Naive thymus-derived CD4-positive, alpha-beta T cell (primary cell): ENCODE data around the gene RABGGTA. TPM values are rescaled to one million over a fixed set of nuclear protein-coding genes. Genes with fewer than 3 reads are reported as not detected.

Experiments used
- ATAC-seq: fragments of 150-1000 bp; cut with Tn5 transposase; 2 replicates; pipeline ENCODE4 v1.10.0; 2021; ENCODE audit warnings: mild to moderate bottlenecking, moderate library complexity
- CTCF ChIA-PET: fragments of 350-600 bp; sonication (Branson Sonifier 250); formaldehyde crosslinking; loops from one replicate; lab custom pipeline; 2021; ENCODE audit warnings: antibody characterized with exemption; lab: Charles Lee
- POLR2A ChIA-PET: fragments of 350-600 bp; sonication (Branson Sonifier 250); formaldehyde crosslinking; loops from one replicate; lab custom pipeline; 2021; ENCODE audit warnings: antibody characterized with exemption, inconsistent platforms; lab: Charles Lee
- DNase-seq, 9 donors: peaks; one replicate each; pipeline versions ENCODE4 v3.0.0 to v3.0.0-alpha.2; 2020 to 2022; ENCODE audit warnings: mixed read lengths in 1 of 9
- H3K27ac ChIP-seq: one replicate; pipeline ENCODE4 v1.7.0; 2013; ENCODE audit warnings: mild to moderate bottlenecking, low read depth, low read length, moderate library complexity
- H3K27me3 ChIP-seq, 2 donors: one replicate each; pipeline ENCODE4 v1.7.0; 2013; ENCODE audit warnings: low read length in 2 of 2, mild to moderate bottlenecking in 2 of 2, moderate library complexity in 2 of 2; ENCODE audit not compliant: control insufficient read depth in 2 of 2, insufficient read depth in 2 of 2
- H3K36me3 ChIP-seq, 3 experiments: 1 replicate in 2 of 3; 2 replicates in 1 of 3; pipeline ENCODE4 v1.7.0; 2013; ENCODE audit warnings: low read length in 3 of 3, mild to moderate bottlenecking in 3 of 3, moderate library complexity in 1 of 3; ENCODE audit not compliant: insufficient read depth in 3 of 3, control insufficient read depth in 2 of 3
- H3K4me1 ChIP-seq, 2 donors: one replicate each; pipeline ENCODE4 v1.7.0; 2013; ENCODE audit warnings: low read length in 2 of 2, mild to moderate bottlenecking in 2 of 2, moderate library complexity in 1 of 2; ENCODE audit not compliant: control insufficient read depth in 2 of 2, insufficient read depth in 2 of 2
- H3K4me3 ChIP-seq: 2 replicates; pipeline ENCODE4 v1.7.0; 2013; ENCODE audit warnings: mild to moderate bottlenecking, low read length
- H3K9me3 ChIP-seq, 3 experiments: 1 replicate in 2 of 3; 2 replicates in 1 of 3; pipeline ENCODE4 v1.7.0; 2013; ENCODE audit warnings: low read length in 3 of 3; ENCODE audit not compliant: control insufficient read depth in 2 of 3
- H3K27ac Mint-ChIP-seq, 9 donors: one replicate each; pipeline ENCODE4 v1.8.0; 2020 to 2022; ENCODE audit warnings: mixed read lengths in 9 of 9, mild to moderate bottlenecking in 8 of 9, moderate library complexity in 5 of 9, inconsistent platforms in 2 of 9
- H3K27me3 Mint-ChIP-seq, 5 donors: one replicate each; pipeline ENCODE4 v1.8.0; 2021 to 2022; ENCODE audit warnings: mixed read lengths in 5 of 5, mild to moderate bottlenecking in 1 of 5
- H3K36me3 Mint-ChIP-seq, 5 donors: one replicate each; pipeline ENCODE4 v1.8.0; 2020 to 2022; ENCODE audit warnings: mixed read lengths in 5 of 5, mild to moderate bottlenecking in 3 of 5, inconsistent platforms in 1 of 5
- H3K4me1 Mint-ChIP-seq, 7 donors: one replicate each; pipeline ENCODE4 v1.8.0; 2020 to 2022; ENCODE audit warnings: mixed read lengths in 7 of 7, mild to moderate bottlenecking in 3 of 7, inconsistent platforms in 1 of 7
- H3K4me3 Mint-ChIP-seq, 10 donors: one replicate each; pipeline ENCODE4 v1.8.0; 2020 to 2022; ENCODE audit warnings: mild to moderate bottlenecking in 10 of 10, mixed read lengths in 10 of 10, moderate library complexity in 6 of 10, inconsistent platforms in 2 of 10
- H3K9me3 Mint-ChIP-seq, 11 donors: one replicate each; pipeline ENCODE4 v1.8.0; 2020 to 2022; ENCODE audit warnings: mixed read lengths in 11 of 11, mild to moderate bottlenecking in 4 of 11, inconsistent platforms in 1 of 11, moderate library complexity in 1 of 11
- intact Hi-C, 2 donors: fragments of 100-400 bp; cut with micrococcal nuclease; formaldehyde crosslinking; loops; one replicate each; pipeline ENCODE4 v1.15.1; 2023
- polyA plus RNA-seq, 2 donors: library from polyadenylated mRNA; unstranded; fragments of 300-500 nt; fragmentation: Illumina TruSeq; gene quantifications; one replicate each; pipeline ENCODE4 v1.2.3, GENCODE V29; 2021
- total RNA-seq, 6 experiments: library from RNA in 5 of 6; stranded (reverse) in 5 of 6; gene quantifications; 1 replicate in 5 of 6; 2 replicates in 1 of 6; pipeline ENCODE4 v1.2.3 and lab custom pipeline; 2021 to 2026

Gene RABGGTA, protein sequence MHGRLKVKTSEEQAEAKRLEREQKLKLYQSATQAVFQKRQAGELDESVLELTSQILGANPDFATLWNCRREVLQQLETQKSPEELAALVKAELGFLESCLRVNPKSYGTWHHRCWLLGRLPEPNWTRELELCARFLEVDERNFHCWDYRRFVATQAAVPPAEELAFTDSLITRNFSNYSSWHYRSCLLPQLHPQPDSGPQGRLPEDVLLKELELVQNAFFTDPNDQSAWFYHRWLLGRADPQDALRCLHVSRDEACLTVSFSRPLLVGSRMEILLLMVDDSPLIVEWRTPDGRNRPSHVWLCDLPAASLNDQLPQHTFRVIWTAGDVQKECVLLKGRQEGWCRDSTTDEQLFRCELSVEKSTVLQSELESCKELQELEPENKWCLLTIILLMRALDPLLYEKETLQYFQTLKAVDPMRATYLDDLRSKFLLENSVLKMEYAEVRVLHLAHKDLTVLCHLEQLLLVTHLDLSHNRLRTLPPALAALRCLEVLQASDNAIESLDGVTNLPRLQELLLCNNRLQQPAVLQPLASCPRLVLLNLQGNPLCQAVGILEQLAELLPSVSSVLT
- total RNA-seq (10 to 100 TPM; 49.7 to 76.5 (median 55.5) TPM), polyA plus RNA-seq (10 to 100 TPM; 17.9 to 36.3 TPM), total RNA-seq (lab: John Stamatoyannopoulos, UW) (33.0 reads per million, percentile 62 among the genes with 10 or more reads in this experiment)

DNA sequence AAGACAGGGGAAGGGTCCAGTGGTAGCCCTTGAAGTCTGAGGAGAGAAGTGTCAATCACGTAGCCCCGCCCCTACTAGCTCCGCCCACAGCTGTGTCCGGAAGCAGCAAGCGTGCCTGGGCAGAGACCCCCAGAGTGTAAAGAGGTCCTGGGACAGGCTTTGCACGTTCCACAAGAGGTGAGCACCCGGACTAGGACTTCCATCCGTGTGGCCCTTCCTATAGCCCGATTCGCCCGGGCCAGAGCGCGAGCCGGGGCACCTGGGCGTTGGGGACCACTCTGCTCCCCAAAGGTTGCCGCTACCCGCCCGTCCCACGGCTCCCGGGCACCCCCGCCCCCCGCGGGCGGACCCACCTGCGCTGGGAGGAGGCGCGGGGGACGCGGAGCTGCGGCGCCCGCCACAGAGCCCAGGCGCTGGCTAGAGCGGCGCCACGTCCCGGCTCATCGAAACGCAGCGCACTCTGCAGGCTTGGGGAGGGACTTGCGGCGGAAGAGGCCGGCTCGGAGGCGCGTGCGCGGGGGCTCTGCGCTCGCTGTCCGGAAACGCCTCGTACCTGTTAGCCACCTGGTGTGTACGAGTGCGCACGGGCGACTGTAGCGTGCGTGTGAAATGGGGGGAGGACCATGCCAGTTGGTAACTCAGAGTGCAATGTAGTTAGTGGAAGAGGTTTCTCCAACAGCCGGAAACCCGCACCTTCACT lies at the start of gene RABGGTA:
Gene RABGGTA (minus strand): TSS at position 464 of the 700 bp plus-strand sequence. CDS start 482 bp downstream, outside the sequence.
- H3K27ac ChIP-seq, result peak within 1 kb of the TSS; percentile 98
- peaks cover 30 to 52% (median 46%) of the 10 kb centered on the region in 7 donors for H3K4me1 Mint-ChIP-seq
- peaks cover 17 to 23% of the 10 kb centered on the region in 2 donors for H3K4me1 ChIP-seq
- ATAC-seq (peak; percentile 91), DNase-seq (peak; percentile 87 to 97 (median 96))
- H3K4me3 ChIP-seq, result peak within 1 kb of the TSS; percentile 80
- peak within 1 kb of the TSS; percentile 93 to 100 (median 98) for H3K27ac Mint-ChIP-seq
- H3K36me3 Mint-ChIP-seq, result peaks cover 6 to 19% (median 12%) of the 10 kb centered on the region in 5 donors
- no peaks in the 10 kb centered on the region for H3K9me3 ChIP-seq
- no peaks in the 10 kb centered on the region for H3K27me3 Mint-ChIP-seq
- intact Hi-C loops, result loop anchor here (1.0 to 5.0 kb wide), 21 partner anchors 8 to 950 kb away; partner anchors contain the start of genes DHRS1 (in 2 of the 2), GMPR2 (in 2 of the 2), IPO4 (in 2 of the 2) and LTB4R2 (in 2 of the 2)
- ChIA-PET POLR2A (interaction anchor here (0.6 to 4.8 kb wide), 27 partner anchors 8 to 166 kb away, joined by 3 to 87 read pairs (median 5); partner anchors contain the start of genes CHMP4A, CIDEB, DHRS1 and EMC9), CTCF (interaction anchor here (0.6 to 4.0 kb wide), 13 partner anchors 26 to 1342 kb away, joined by 3 to 24 read pairs (median 3); partner anchors contain the start of genes MDP1 and TINF2)
- H3K9me3 Mint-ChIP-seq, result no peaks in the 10 kb centered on the region
- peak within 1 kb of the TSS; percentile 79 to 95 (median 92) for H3K4me3 Mint-ChIP-seq
- no peaks in the 10 kb centered on the region for H3K27me3 ChIP-seq
- peaks cover 0 to 35% (median 0%) of the 10 kb centered on the region in 3 experiments for H3K36me3 ChIP-seq

DNA sequence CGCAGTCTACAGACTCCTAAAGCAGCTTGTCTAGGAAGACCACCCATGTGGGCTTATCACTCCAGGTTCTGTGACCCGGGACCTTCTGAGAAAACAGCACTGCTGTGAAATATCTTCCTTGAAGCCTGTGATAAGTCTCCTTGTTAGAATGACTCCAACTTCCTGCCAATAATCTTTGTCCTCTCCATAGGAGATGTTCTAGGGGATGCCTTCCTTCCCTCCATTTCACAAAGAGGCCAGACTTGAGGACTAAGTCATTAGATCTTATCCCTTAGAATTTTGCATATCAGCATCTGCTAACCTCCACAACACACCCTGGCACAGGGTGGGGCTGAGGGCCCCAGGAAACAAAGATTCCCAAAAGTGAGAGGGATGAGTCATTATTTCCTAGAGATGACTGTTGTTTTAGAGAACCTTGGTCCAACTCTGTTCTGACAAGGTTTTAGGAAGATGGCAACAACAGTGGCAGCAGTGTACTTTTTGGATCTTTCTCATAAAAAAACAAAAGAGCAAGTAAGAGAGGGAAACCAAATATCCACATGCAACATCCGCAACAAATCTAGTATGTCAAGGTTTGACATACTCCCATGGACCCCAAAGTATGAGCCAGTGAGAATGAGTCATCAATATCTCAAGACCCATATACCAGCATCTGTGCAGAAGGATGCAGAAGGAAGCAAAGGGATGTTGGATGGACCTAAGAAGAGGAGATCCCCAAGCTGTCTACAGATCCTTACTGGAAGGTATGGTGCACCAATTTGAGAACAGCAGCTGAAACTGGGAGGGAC lies 45.9 kb upstream of the RABGGTA start:
- CTCF ChIA-PET, result interaction anchor here (0.6 to 2.2 kb wide), 2 partner anchors 9 to 11 kb away, joined by 3 to 12 read pairs; partner anchors contain the start of gene CIDEB
- intact Hi-C loops, result no loop called here
- no peaks in the 10 kb centered on the region for H3K27me3 ChIP-seq
- Mint-ChIP-seq H3K9me3 (no peaks in the 10 kb centered on the region), H3K27me3 (peaks cover 0 to 11% (median 0%) of the 10 kb centered on the region in 5 donors), H3K27ac (peak overlapping the region in 4 of 9 donors; percentile 25 to 59 (median 40)), H3K4me1 (peaks cover 36 to 48% (median 41%) of the 10 kb centered on the region in 7 donors), H3K4me3 (peak overlapping the region in 1 of 10 donors; percentile 6), H3K36me3 (peaks cover 0 to 25% (median 0%) of the 10 kb centered on the region in 5 donors)
- no peaks in the 10 kb centered on the region for H3K9me3 ChIP-seq
- POLR2A ChIA-PET, result interaction anchor here (0.7 to 1.7 kb wide), 3 partner anchors 16 to 120 kb away, joined by 3 to 4 read pairs (median 4); partner anchors contain the start of genes DHRS1 and NOP9
- peaks cover 30 to 31% of the 10 kb centered on the region in 2 donors for H3K4me1 ChIP-seq
- no peak for DNase-seq
- ATAC-seq, result no peak
- H3K4me3 ChIP-seq, result no peak overlapping the region
- H3K36me3 ChIP-seq, result no peaks in the 10 kb centered on the region
- H3K27ac ChIP-seq, result no peak overlapping the region

DNA sequence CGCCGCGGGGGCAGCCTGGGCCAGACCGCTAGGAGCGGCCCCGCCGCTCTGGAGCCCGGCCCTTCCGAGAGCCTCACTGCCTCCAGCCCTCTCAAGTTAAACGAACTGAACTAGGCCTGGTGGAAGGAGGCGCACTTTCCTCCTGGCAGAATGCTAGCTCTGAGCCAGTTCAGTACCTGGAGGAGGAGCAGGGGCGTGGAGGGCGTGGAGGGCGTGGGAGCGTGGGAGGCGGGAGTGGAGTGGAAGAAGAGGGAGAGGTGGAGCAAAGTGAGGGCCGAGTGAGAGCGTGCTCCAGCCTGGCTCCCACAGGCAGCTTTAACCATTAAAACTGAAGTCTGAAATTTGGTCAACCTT lies 45.2 kb upstream of the RABGGTA start:
- DNase-seq, result no peak
- Histone ChIP-seq H3K27me3 (no peaks in the 10 kb centered on the region), H3K36me3 (no peaks in the 10 kb centered on the region), H3K4me1 (peaks cover 38% of the 10 kb centered on the region in 2 donors), H3K4me3 (no peak overlapping the region), H3K9me3 (no peaks in the 10 kb centered on the region), H3K27ac (no peak overlapping the region)
- ChIA-PET CTCF (no interaction called here), POLR2A (interaction anchor here (0.7 to 1.1 kb wide), 2 partner anchors 10 to 119 kb away, joined by 3 read pairs; no protein-coding TSS in a partner anchor)
- Mint-ChIP-seq H3K4me3 (no peak overlapping the region), H3K36me3 (peaks cover 0 to 28% (median 0%) of the 10 kb centered on the region in 5 donors), H3K9me3 (no peaks in the 10 kb centered on the region), H3K4me1 (peaks cover 43 to 56% (median 48%) of the 10 kb centered on the region in 7 donors), H3K27me3 (peaks cover 0 to 11% (median 0%) of the 10 kb centered on the region in 5 donors), H3K27ac (no peak overlapping the region)
- ATAC-seq, result no peak
- intact Hi-C loops, result no loop called here

DNA sequence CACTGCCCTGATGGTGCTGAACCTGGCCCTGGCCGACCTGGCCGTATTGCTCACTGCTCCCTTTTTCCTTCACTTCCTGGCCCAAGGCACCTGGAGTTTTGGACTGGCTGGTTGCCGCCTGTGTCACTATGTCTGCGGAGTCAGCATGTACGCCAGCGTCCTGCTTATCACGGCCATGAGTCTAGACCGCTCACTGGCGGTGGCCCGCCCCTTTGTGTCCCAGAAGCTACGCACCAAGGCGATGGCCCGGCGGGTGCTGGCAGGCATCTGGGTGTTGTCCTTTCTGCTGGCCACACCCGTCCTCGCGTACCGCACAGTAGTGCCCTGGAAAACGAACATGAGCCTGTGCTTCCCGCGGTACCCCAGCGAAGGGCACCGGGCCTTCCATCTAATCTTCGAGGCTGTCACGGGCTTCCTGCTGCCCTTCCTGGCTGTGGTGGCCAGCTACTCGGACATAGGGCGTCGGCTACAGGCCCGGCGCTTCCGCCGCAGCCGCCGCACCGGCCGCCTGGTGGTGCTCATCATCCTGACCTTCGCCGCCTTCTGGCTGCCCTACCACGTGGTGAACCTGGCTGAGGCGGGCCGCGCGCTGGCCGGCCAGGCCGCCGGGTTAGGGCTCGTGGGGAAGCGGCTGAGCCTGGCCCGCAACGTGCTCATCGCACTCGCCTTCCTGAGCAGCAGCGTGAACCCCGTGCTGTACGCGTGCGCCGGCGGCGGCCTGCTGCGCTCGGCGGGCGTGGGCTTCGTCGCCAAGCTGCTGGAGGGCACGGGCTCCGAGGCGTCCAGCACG lies 44.6 kb upstream of the RABGGTA start:
- POLR2A ChIA-PET, result interaction anchor here (0.7 to 1.1 kb wide), 2 partner anchors 11 to 120 kb away, joined by 3 read pairs; no protein-coding TSS in a partner anchor
- H3K4me1 ChIP-seq, result peaks cover 38 to 40% of the 10 kb centered on the region in 2 donors
- Mint-ChIP-seq H3K4me1 (peaks cover 45 to 56% (median 49%) of the 10 kb centered on the region in 7 donors), H3K27ac (peak overlapping the region in 3 of 9 donors; percentile 10 to 56 (median 41)), H3K36me3 (peaks cover 0 to 28% (median 0%) of the 10 kb centered on the region in 5 donors), H3K9me3 (no peaks in the 10 kb centered on the region), H3K4me3 (peak overlapping the region in 4 of 10 donors; percentile 39 to 85 (median 66)), H3K27me3 (peaks cover 0 to 11% (median 0%) of the 10 kb centered on the region in 5 donors)
- intact Hi-C loops, result no loop called here
- H3K4me3 ChIP-seq, result no peak overlapping the region
- CTCF ChIA-PET, result no interaction called here
- ATAC-seq (no peak), DNase-seq (no peak)
- H3K36me3 ChIP-seq, result no peaks in the 10 kb centered on the region
- no peaks in the 10 kb centered on the region for H3K9me3 ChIP-seq
- no peaks in the 10 kb centered on the region for H3K27me3 ChIP-seq
- no peak overlapping the region for H3K27ac ChIP-seq

DNA sequence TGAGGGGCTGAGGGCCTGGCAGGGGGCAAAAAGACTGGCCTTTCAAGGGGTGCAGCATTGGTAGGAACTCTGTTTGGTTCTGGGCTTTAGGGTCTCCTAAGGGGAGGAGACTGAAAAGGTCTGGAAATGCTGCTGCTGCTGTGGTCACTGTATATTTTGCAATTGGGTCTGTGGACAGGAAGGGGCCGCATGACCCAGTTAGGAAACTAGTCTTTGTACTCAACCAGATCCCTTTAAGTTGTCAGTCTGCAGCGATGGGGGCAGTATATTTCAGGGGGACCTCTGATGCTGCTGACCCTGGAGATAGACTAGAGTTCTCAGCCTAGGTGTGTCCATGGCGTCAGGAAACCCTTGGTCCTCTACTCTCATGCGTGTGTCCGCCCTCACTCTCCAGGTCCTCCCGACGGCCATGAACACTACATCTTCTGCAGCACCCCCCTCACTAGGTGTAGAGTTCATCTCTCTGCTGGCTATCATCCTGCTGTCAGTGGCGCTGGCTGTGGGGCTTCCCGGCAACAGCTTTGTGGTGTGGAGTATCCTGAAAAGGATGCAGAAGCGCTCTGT lies 43.9 kb upstream of the RABGGTA start:
- H3K27me3 Mint-ChIP-seq, result peaks cover 0 to 11% (median 0%) of the 10 kb centered on the region in 5 donors
- intact Hi-C loops, result no loop called here
- ChIA-PET POLR2A (interaction anchor here (1.0 to 1.1 kb wide), 2 partner anchors 13 to 120 kb away, joined by 3 read pairs; no protein-coding TSS in a partner anchor), CTCF (no interaction called here)
- Histone ChIP-seq H3K9me3 (no peaks in the 10 kb centered on the region), H3K4me1 (peaks cover 39 to 42% of the 10 kb centered on the region in 2 donors), H3K27me3 (no peaks in the 10 kb centered on the region), H3K36me3 (no peaks in the 10 kb centered on the region), H3K4me3 (no peak overlapping the region), H3K27ac (no peak overlapping the region)
- DNase-seq (no peak), ATAC-seq (no peak)
- H3K36me3 Mint-ChIP-seq, result peaks cover 0 to 28% (median 0%) of the 10 kb centered on the region in 5 donors
- no peaks in the 10 kb centered on the region for H3K9me3 Mint-ChIP-seq
- peak overlapping the region in 9 of 10 donors; percentile 10 to 85 (median 54) for H3K4me3 Mint-ChIP-seq
- H3K4me1 Mint-ChIP-seq, result peaks cover 47 to 58% (median 52%) of the 10 kb centered on the region in 7 donors
- peak overlapping the region in 3 of 9 donors; percentile 10 to 72 (median 56) for H3K27ac Mint-ChIP-seq
